HEK293 (cell line): Measurements from ENCODE around the gene COL9A1.

Experiments
- CTCF ChIA-PET: fragments of 350-600 bp; formaldehyde crosslinking; extraction: SDS; loops from one replicate; lab custom pipeline; 2021; ENCODE audit warnings: antibody characterized with exemption; lab: Yijun Ruan, JAX
- POLR2A ChIA-PET: fragments of 300-600 bp; formaldehyde crosslinking; extraction: SDS; loops from one replicate; lab custom pipeline; 2020; ENCODE audit warnings: antibody characterized with exemption, inconsistent platforms; lab: Yijun Ruan, JAX
- H3K27ac ChIP-seq: fragments of 200-500 bp; sonication (Bioruptor generic); 2 replicates; pipeline ENCODE4 v1.5.1; 2014; ENCODE audit warnings: low read depth, low read length, control low read depth, inconsistent platforms; ENCODE audit errors: extremely low read depth
- H3K36me3 ChIP-seq, 2 experiments: fragments of 200-500 bp in 1 of 2; sonication (Bioruptor generic) in 1 of 2; 1 replicate in 1 of 2; 2 replicates in 1 of 2; pipeline ENCODE4 v1.5.1; 2014 to 2017; ENCODE audit warnings: inconsistent platforms in 2 of 2, low read length in 2 of 2; ENCODE audit not compliant: control insufficient read depth in 2 of 2, insufficient read depth in 1 of 2
- H3K4me1 ChIP-seq: fragments of 200-500 bp; sonication (Bioruptor generic); 2 replicates; pipeline ENCODE4 v1.5.1; 2014; ENCODE audit warnings: mild to moderate bottlenecking, low read length, inconsistent platforms; ENCODE audit not compliant: control insufficient read depth, insufficient read depth
- H3K4me3 ChIP-seq: 2 replicates; pipeline ENCODE4 v1.5.1; 2011; ENCODE audit warnings: low read depth, mild to moderate bottlenecking, control low read depth, low read length, moderate library complexity
- H3K9me3 ChIP-seq: fragments of 200-500 bp; sonication (Bioruptor generic); 2 replicates; pipeline ENCODE4 v1.5.1; 2014; ENCODE audit warnings: low read depth, low read length, inconsistent platforms; ENCODE audit not compliant: control insufficient read depth, insufficient read depth
- FEZF1 ChIP-seq: fragments of 450-650 bp; formaldehyde crosslinking; IDR thresholded peaks from 2 replicates; pipeline ENCODE4 v1.5.1; 2016; ENCODE audit warnings: missing biosample characterization, missing genetic modification characterization
- HOXC10 ChIP-seq: sonication (generic); formaldehyde crosslinking; IDR thresholded peaks from 2 replicates; pipeline ENCODE4 v1.8.1; 2023; ENCODE audit warnings: mild to moderate bottlenecking, missing genetic modification reagents
- HOXD13 ChIP-seq: sonication (generic); formaldehyde crosslinking; IDR thresholded peaks from 2 replicates; pipeline ENCODE4 v1.8.0; 2022; ENCODE audit warnings: missing genetic modification reagents, borderline replicate concordance
- KLF10 ChIP-seq: fragments of 450-650 bp; IDR thresholded peaks from 2 replicates; pipeline ENCODE4 v1.5.1; 2018; ENCODE audit warnings: missing biosample characterization, mild to moderate bottlenecking, missing genetic modification characterization
- KLF9 ChIP-seq: fragments of 450-650 bp; formaldehyde crosslinking; IDR thresholded peaks from 2 replicates; pipeline ENCODE4 v1.5.1; 2016; ENCODE audit warnings: missing biosample characterization, missing genetic modification characterization, low read depth
- SALL2 ChIP-seq: fragments of 450-650 bp; formaldehyde crosslinking; IDR thresholded peaks from 2 replicates; pipeline ENCODE4 v1.5.0; 2017; ENCODE audit warnings: missing biosample characterization, mild to moderate bottlenecking, missing genetic modification characterization, borderline replicate concordance
- TRIM28 ChIP-seq: IDR thresholded peaks from 2 replicates; pipeline ENCODE4 v1.6.1; 2011; ENCODE audit warnings: low read length, control low read depth, borderline replicate concordance
- ZBTB10 ChIP-seq: fragments of 450-650 bp; formaldehyde crosslinking; IDR thresholded peaks from 2 replicates; pipeline ENCODE4 v1.5.1; 2016; ENCODE audit warnings: missing biosample characterization, missing genetic modification characterization
- ZNF175 ChIP-seq: fragments of 450-650 bp; formaldehyde crosslinking; IDR thresholded peaks from 2 replicates; pipeline ENCODE4 v1.5.1; 2016; ENCODE audit warnings: missing biosample characterization, missing genetic modification characterization
- ZNF19 ChIP-seq: fragments of 450-650 bp; formaldehyde crosslinking; IDR thresholded peaks from 2 replicates; pipeline ENCODE4; 2016; ENCODE audit warnings: missing biosample characterization, missing genetic modification characterization, low read depth
- ZNF2 ChIP-seq: fragments of 450-650 bp; formaldehyde crosslinking; IDR thresholded peaks from 2 replicates; pipeline ENCODE4 v1.5.1; 2016; ENCODE audit warnings: missing biosample characterization, missing genetic modification characterization
- ZNF223 ChIP-seq: fragments of 450-650 bp; formaldehyde crosslinking; IDR thresholded peaks from 2 replicates; pipeline ENCODE4 v1.5.1; 2016; ENCODE audit warnings: missing biosample characterization, missing genetic modification characterization
- ZNF23 ChIP-seq: fragments of 450-650 bp; formaldehyde crosslinking; IDR thresholded peaks from 2 replicates; pipeline ENCODE4 v1.5.1; 2016; ENCODE audit warnings: missing biosample characterization, missing genetic modification characterization, borderline replicate concordance
- ZNF416 ChIP-seq: fragments of 450-650 bp; formaldehyde crosslinking; IDR thresholded peaks from 2 replicates; pipeline ENCODE4 v1.5.1; 2016; ENCODE audit warnings: missing biosample characterization, missing genetic modification characterization
- ZNF560 ChIP-seq: fragments of 450-650 bp; formaldehyde crosslinking; IDR thresholded peaks from 2 replicates; pipeline ENCODE4 v1.5.1; 2017; ENCODE audit warnings: missing biosample characterization, missing genetic modification characterization, borderline replicate concordance
- ZSCAN23 ChIP-seq: fragments of 450-650 bp; formaldehyde crosslinking; IDR thresholded peaks from 2 replicates; pipeline ENCODE4 v1.5.1; 2016; ENCODE audit warnings: missing biosample characterization, missing genetic modification characterization
- ZSCAN30 ChIP-seq: fragments of 450-650 bp; IDR thresholded peaks from 2 replicates; pipeline ENCODE4 v1.5.1; 2018; ENCODE audit warnings: missing biosample characterization, mild to moderate bottlenecking, missing genetic modification characterization, moderate library complexity
- ZSCAN4 ChIP-seq: fragments of 450-650 bp; formaldehyde crosslinking; IDR thresholded peaks from 2 replicates; pipeline ENCODE4 v1.5.1; 2017; ENCODE audit warnings: missing biosample characterization, missing genetic modification characterization
- TF ChIP-seq, protein P1 (sequence below): fragments of 450-650 bp; formaldehyde crosslinking; IDR thresholded peaks from 2 replicates; pipeline ENCODE4 v1.5.1; 2016; ENCODE audit warnings: missing biosample characterization, missing genetic modification characterization, borderline replicate concordance
- TF ChIP-seq, protein P2 (sequence below): fragments of 450-650 bp; formaldehyde crosslinking; IDR thresholded peaks from 2 replicates; pipeline ENCODE4 v1.5.1; 2016; ENCODE audit warnings: missing biosample characterization, missing genetic modification characterization

Gene COL9A1

GRCh38 chr6:70337743-70338105, 34.8 kb upstream of the COL9A1 start:
- Histone ChIP-seq H3K4me1 (no peaks in the 10 kb centered on the region), H3K4me3 (no peak overlapping the region), H3K36me3 (no peaks in the 10 kb centered on the region), H3K27ac (no peak overlapping the region), H3K9me3 (no peaks in the 10 kb centered on the region)
- TF ChIP-seq ZSCAN30 (no peak), HOXC10 (CRISPR knock-in tag) (no peak), KLF9 (tag by site-specific recombination) (no peak), ZNF560 (tag by site-specific recombination) (no peak), KLF10 (tag by site-specific recombination) (no peak), ZSCAN23 (tag by site-specific recombination) (no peak), TRIM28 (no peak), ZNF19 (no peak), ZSCAN4 (tag by site-specific recombination) (no peak)
- POLR2A ChIA-PET, result no interaction called here
- CTCF ChIA-PET, result interaction anchor here (1.4 to 1.7 kb wide), 2 partner anchors 11 to 32 kb away, joined by 3 to 6 read pairs; no protein-coding TSS in a partner anchor

GRCh38 chr6:70336996-70337742, 34.3 kb upstream of the COL9A1 start:
- H3K36me3 ChIP-seq, result no peaks in the 10 kb centered on the region
- H3K9me3 ChIP-seq, result no peaks in the 10 kb centered on the region
- ChIA-PET CTCF (interaction anchor here (1.7 kb wide), 1 partner anchor 32 kb away, joined by 6 read pairs; no protein-coding TSS in a partner anchor), POLR2A (interaction anchor here (0.7 kb wide), 1 partner anchor 13 kb away, joined by 4 read pairs; no protein-coding TSS in a partner anchor)
- H3K4me3 ChIP-seq, result no peak overlapping the region
- H3K27ac ChIP-seq, result no peak overlapping the region
- no peaks in the 10 kb centered on the region for H3K4me1 ChIP-seq
- no peak for TF ChIP-seq ZNF416 (tag by site-specific recombination)
- no peak for TF ChIP-seq ZNF23 (tag by site-specific recombination)
- no peak for TF ChIP-seq SALL2 (tag by site-specific recombination)
- TF ChIP-seq HOXD13 (CRISPR knock-in tag), result no peak
- no peak for TF ChIP-seq FEZF1 (tag by site-specific recombination)
- TF ChIP-seq, protein P1, sequence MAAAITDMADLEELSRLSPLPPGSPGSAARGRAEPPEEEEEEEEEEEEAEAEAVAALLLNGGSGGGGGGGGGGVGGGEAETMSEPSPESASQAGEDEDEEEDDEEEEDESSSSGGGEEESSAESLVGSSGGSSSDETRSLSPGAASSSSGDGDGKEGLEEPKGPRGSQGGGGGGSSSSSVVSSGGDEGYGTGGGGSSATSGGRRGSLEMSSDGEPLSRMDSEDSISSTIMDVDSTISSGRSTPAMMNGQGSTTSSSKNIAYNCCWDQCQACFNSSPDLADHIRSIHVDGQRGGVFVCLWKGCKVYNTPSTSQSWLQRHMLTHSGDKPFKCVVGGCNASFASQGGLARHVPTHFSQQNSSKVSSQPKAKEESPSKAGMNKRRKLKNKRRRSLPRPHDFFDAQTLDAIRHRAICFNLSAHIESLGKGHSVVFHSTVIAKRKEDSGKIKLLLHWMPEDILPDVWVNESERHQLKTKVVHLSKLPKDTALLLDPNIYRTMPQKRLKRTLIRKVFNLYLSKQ, result no peak
- no peak for TF ChIP-seq ZBTB10 (tag by site-specific recombination)
- no peak for TF ChIP-seq ZNF2 (tag by site-specific recombination)
- TF ChIP-seq ZNF175, result no peak
- TF ChIP-seq ZNF223 (tag by site-specific recombination), result no peak
- TF ChIP-seq, protein P2, sequence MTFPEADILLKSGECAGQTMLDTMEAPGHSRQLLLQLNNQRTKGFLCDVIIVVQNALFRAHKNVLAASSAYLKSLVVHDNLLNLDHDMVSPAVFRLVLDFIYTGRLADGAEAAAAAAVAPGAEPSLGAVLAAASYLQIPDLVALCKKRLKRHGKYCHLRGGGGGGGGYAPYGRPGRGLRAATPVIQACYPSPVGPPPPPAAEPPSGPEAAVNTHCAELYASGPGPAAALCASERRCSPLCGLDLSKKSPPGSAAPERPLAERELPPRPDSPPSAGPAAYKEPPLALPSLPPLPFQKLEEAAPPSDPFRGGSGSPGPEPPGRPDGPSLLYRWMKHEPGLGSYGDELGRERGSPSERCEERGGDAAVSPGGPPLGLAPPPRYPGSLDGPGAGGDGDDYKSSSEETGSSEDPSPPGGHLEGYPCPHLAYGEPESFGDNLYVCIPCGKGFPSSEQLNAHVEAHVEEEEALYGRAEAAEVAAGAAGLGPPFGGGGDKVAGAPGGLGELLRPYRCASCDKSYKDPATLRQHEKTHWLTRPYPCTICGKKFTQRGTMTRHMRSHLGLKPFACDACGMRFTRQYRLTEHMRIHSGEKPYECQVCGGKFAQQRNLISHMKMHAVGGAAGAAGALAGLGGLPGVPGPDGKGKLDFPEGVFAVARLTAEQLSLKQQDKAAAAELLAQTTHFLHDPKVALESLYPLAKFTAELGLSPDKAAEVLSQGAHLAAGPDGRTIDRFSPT (tag by site-specific recombination), result no peak
